Hepatocyte (in vitro differentiated cells): Measurements from ENCODE around the gene TIMM29.

ENCODE experiments used
- CTCF ChIP-seq: fragments of 200-600 bp; sonication (generic); IDR thresholded peaks from 2 replicates; pipeline ENCODE4 v1.5.1; 2016; ENCODE audit warnings: antibody characterized with exemption, mild to moderate bottlenecking; ENCODE audit not compliant: poor library complexity
- EZH2 ChIP-seq: fragments of 200-600 bp; sonication (generic); IDR thresholded peaks from 2 replicates; pipeline ENCODE4 v1.6.1; 2016; ENCODE audit warnings: antibody characterized with exemption, mild to moderate bottlenecking, borderline replicate concordance
- EZH2phosphoT487 ChIP-seq: fragments of 200-600 bp; sonication (generic); IDR thresholded peaks from one replicate; pipeline ENCODE4 v1.6.1; 2018; ENCODE audit warnings: antibody characterized with exemption, mild to moderate bottlenecking, low read depth, moderate library complexity; ENCODE audit not compliant: unreplicated experiment, severe bottlenecking

GRCh38 chr19:10977742-10978092, 49.1 kb downstream of the TIMM29 start:
- TF ChIP-seq CTCF (no peak), EZH2 (no peak), EZH2phosphoT487 (no peak)
